ENCODE measurements around the gene TFCP2L1.

The TFCP2L1 gene

DNA sequence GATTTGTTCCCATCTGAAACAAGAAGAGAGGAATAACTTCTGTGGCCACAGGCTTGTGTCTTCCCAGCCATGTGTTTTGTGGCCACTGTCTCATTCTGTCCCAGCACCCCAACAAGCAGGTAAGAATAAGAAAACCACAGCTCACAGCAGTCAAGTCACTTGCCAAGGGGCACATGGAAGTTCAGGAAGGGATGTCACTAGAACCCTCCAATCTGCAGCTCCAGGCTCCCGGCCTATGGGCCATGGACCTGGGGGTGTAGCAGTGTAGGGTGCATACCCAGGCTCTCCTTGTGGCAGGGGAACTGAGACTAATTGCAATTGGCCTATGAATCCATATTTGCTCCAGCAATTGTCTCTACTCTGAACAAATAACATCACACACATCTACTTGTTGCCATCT is 112.5 kb downstream of the TFCP2L1 start:
- peaks cover under 1% of the 10 kb centered on the region for H3K27me3 ChIP-seq (replicated peaks; ENCODE audit: control insufficient read depth, insufficient read depth, low read length)
- H3K4me3 ChIP-seq (replicated peaks; ENCODE audit: low read depth, low read length): no peak overlapping the region
- H3K36me3 ChIP-seq (ENCODE audit: control insufficient read depth, insufficient read depth, low read length): no peaks in the 10 kb centered on the region
- TF ChIP-seq, protein P1, sequence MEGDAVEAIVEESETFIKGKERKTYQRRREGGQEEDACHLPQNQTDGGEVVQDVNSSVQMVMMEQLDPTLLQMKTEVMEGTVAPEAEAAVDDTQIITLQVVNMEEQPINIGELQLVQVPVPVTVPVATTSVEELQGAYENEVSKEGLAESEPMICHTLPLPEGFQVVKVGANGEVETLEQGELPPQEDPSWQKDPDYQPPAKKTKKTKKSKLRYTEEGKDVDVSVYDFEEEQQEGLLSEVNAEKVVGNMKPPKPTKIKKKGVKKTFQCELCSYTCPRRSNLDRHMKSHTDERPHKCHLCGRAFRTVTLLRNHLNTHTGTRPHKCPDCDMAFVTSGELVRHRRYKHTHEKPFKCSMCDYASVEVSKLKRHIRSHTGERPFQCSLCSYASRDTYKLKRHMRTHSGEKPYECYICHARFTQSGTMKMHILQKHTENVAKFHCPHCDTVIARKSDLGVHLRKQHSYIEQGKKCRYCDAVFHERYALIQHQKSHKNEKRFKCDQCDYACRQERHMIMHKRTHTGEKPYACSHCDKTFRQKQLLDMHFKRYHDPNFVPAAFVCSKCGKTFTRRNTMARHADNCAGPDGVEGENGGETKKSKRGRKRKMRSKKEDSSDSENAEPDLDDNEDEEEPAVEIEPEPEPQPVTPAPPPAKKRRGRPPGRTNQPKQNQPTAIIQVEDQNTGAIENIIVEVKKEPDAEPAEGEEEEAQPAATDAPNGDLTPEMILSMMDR (IDR thresholded peaks at IDR 0.05; ENCODE audit: insufficient read depth, low read length, poor library complexity, severe bottlenecking): no peak
- no peak for DNase-seq (ENCODE audit: extremely low read depth, insufficient read length)

DNA sequence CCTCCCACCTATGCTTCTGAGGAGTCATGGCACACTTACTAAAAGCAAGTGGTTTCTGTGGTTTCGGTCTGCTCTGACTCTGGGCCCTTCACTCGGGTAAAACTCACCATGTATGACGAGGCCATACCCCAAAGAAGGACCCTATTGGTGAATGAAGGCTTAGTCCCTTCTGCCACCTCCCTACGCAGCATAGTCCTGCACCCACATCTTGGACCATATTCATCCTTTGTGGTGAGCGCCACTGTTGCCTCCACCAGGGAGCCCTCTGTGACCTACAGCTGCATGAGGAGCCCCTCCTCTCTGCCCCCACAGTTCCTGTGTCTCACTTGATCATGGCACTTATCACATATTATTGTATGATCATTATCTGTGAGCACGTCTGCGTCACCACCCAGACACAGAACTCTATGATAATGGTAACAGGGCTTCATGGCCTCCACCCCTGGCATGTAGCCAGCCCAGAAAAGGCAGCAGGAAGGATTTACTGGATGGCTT is 113.3 kb downstream of the TFCP2L1 start:
- no peak for DNase-seq (ENCODE audit: extremely low read depth, insufficient read length)
- H3K27me3 ChIP-seq (replicated peaks; ENCODE audit: control insufficient read depth, insufficient read depth, low read length): peaks cover 1% of the 10 kb centered on the region
- H3K4me3 ChIP-seq (replicated peaks; ENCODE audit: low read depth, low read length): no peak overlapping the region
- H3K36me3 ChIP-seq (ENCODE audit: control insufficient read depth, insufficient read depth, low read length): no peaks in the 10 kb centered on the region
- TF ChIP-seq, protein P1 (IDR thresholded peaks at IDR 0.05; ENCODE audit: insufficient read depth, low read length, poor library complexity, severe bottlenecking): no peak

GRCh38 chr2:121170577-121170976 is 114.4 kb downstream of the TFCP2L1 start:
- DNase-seq (ENCODE audit: extremely low read depth, insufficient read length): no peak
- TF ChIP-seq, protein P1 (IDR thresholded peaks at IDR 0.05; ENCODE audit: insufficient read depth, low read length, poor library complexity, severe bottlenecking): no peak
- H3K4me3 ChIP-seq (replicated peaks; ENCODE audit: low read depth, low read length): no peak overlapping the region
- peaks cover 1% of the 10 kb centered on the region for H3K27me3 ChIP-seq (replicated peaks; ENCODE audit: control insufficient read depth, insufficient read depth, low read length)
- no peaks in the 10 kb centered on the region for H3K36me3 ChIP-seq (ENCODE audit: control insufficient read depth, insufficient read depth, low read length)

- Histone ChIP-seq H3K27me3 (replicated peaks; ENCODE audit: control insufficient read depth, insufficient read depth, low read length) (peaks cover 1% of the 10 kb centered on the region; the same call in 1 of the 2 replicates), H3K36me3 (ENCODE audit: control insufficient read depth, insufficient read depth, low read length) (no peaks in the 10 kb centered on the region), H3K4me3 (replicated peaks; ENCODE audit: low read depth, low read length) (no peak overlapping the region)
- DNase-seq (ENCODE audit: extremely low read depth, insufficient read length): no peak
- TF ChIP-seq, protein P1 (IDR thresholded peaks at IDR 0.05; ENCODE audit: insufficient read depth, low read length, poor library complexity, severe bottlenecking): no peak
Measured at GRCh38 chr2:121167411-121167810, 117.6 kb downstream of the TFCP2L1 start.
